ENCODE results near the gene FAM156A. TPM values are rescaled to one million over a fixed set of nuclear protein-coding genes. Genes with fewer than 3 reads are reported as not detected.

The FAM156A gene
- total RNA-seq, 4 donors from 2014 or later: 1.7 to 14.0 (median 4.9) TPM

DNA sequence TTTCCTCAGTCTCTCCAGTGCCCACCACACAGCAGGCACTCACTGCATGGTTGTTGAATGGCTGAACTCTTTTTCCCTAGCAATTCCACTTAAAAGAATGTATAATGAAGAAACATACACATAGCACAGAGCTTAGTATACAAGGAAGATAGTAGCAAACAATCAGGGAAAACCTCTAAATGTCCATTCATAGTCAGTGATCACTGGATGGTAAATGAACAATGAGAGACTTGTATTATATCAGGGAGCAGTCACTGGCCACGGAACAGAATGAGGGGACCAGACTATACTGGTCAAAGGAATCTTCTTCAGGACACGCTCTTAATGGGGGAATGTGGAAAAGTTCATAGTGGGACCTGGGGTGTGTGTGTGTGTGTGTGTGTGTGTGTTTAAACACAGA, 43.6 kb upstream of the FAM156A start:
- intact Hi-C loops (cut with DNase I; ENCODE audit: low total_unique reads): no loop called here
- Histone ChIP-seq H3K4me1 (no peaks in the 10 kb centered on the region), H3K36me3 (no peaks in the 10 kb centered on the region), H3K9me3 (no peaks in the 10 kb centered on the region), H3K4me3 (no peak overlapping the region), H3K27ac (no peak overlapping the region), H3K27me3 (peaks cover 0 to 4% (median 0%) of the 10 kb centered on the region in 3 donors)
- DNase-seq (no peak), ATAC-seq (no peak)
- in situ Hi-C loops (cut with MboI; ENCODE audit: low sequenced_read_pairs in 4 of 4): no loop called here
- TF ChIP-seq POLR2A (IDR thresholded peaks at IDR 0.05): no peak
- TF ChIP-seq, protein P1, sequence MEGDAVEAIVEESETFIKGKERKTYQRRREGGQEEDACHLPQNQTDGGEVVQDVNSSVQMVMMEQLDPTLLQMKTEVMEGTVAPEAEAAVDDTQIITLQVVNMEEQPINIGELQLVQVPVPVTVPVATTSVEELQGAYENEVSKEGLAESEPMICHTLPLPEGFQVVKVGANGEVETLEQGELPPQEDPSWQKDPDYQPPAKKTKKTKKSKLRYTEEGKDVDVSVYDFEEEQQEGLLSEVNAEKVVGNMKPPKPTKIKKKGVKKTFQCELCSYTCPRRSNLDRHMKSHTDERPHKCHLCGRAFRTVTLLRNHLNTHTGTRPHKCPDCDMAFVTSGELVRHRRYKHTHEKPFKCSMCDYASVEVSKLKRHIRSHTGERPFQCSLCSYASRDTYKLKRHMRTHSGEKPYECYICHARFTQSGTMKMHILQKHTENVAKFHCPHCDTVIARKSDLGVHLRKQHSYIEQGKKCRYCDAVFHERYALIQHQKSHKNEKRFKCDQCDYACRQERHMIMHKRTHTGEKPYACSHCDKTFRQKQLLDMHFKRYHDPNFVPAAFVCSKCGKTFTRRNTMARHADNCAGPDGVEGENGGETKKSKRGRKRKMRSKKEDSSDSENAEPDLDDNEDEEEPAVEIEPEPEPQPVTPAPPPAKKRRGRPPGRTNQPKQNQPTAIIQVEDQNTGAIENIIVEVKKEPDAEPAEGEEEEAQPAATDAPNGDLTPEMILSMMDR (IDR thresholded peaks at IDR 0.05 in 4 of 5, conservative IDR thresholded peaks at IDR 0.05 in 1 of 5): no peak

DNA sequence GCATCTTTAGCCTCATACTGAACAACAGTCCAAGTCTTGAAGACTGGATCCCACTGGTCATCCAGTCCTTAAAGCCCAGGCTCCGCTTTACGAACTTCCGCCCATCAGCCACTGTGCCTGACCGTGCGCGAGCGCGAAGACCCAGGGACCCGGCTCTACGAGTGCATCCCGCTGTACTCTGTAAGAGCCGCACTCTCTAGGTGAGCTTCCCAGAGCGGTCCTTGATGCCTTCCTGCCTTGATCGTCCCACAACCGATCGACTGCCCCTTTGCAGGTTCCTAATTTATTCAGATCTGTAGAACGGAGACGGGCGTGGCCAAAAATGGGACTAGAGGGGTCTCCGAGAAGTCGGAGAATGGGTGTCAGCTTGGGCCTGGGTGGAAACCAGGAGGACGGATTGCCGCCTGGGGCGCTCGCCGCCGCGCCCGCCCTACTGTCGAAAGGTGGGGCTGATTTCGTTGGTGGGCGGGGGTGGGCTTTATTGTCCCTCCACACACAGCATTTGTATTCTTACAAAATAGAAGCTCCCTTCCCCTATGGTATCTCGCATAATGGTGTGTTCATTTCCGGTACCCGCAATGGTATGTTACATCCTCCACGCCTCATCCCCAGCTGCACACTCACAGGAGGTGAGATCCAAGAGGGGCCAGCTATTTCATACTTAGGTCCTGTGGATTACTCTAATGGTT, 42.3 kb upstream of the FAM156A start:
- no peak overlapping the region for H3K4me3 ChIP-seq
- intact Hi-C loops (cut with DNase I; ENCODE audit: low total_unique reads) (no loop called here), in situ Hi-C loops (cut with MboI; ENCODE audit: low sequenced_read_pairs in 4 of 4) (no loop called here)
- peaks cover 0 to 4% (median 0%) of the 10 kb centered on the region in 3 donors for H3K27me3 ChIP-seq
- no peak overlapping the region for H3K27ac ChIP-seq
- H3K4me1 ChIP-seq: peaks cover 0 to 4% of the 10 kb centered on the region in 2 donors
- no peak for ATAC-seq
- no peak for DNase-seq
- TF ChIP-seq, protein P1 (IDR thresholded peaks at IDR 0.05 in 4 of 5, conservative IDR thresholded peaks at IDR 0.05 in 1 of 5): no peak
- no peak for TF ChIP-seq POLR2A (IDR thresholded peaks at IDR 0.05)
- no peaks in the 10 kb centered on the region for H3K36me3 ChIP-seq
- no peaks in the 10 kb centered on the region for H3K9me3 ChIP-seq

DNA sequence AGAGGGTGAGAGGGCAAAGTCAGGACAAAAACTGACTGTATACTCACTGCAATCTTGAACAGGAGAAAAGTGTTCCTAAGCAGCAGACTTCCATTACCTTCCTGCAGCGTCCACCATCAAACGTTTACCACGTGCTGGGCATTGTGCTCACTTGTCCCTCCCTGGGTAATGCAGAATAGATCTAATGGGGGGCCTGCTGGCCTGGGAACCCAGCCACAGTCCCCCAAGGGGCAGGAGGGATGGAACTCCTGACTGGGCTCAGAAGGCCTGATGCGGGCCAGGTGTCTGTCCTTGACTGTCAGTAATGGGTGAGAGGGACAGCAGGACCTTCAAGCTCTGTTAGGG, 37.6 kb upstream of the FAM156A start:
- in situ Hi-C loops (cut with MboI; ENCODE audit: low sequenced_read_pairs in 4 of 4) (loop anchor here in 1 of 4 donors (25.0 kb wide), 1 partner anchor 409 kb away; no protein-coding TSS in a partner anchor), intact Hi-C loops (cut with DNase I; ENCODE audit: low total_unique reads) (loop anchor here (2.0 kb wide), 1 partner anchor 421 kb away; no protein-coding TSS in a partner anchor)
- H3K27ac ChIP-seq: peak overlapping the region; percentile 78 to 94 (median 86)
- H3K4me1 ChIP-seq: peaks cover 10 to 14% of the 10 kb centered on the region in 2 donors
- no peak for ATAC-seq
- H3K9me3 ChIP-seq: no peaks in the 10 kb centered on the region
- no peak for DNase-seq
- H3K36me3 ChIP-seq: no peaks in the 10 kb centered on the region
- H3K4me3 ChIP-seq: peak overlapping the region; percentile 59 to 68 (median 66)
- TF ChIP-seq POLR2A (IDR thresholded peaks at IDR 0.05): no peak
- TF ChIP-seq, protein P1 (IDR thresholded peaks at IDR 0.05 in 4 of 5, conservative IDR thresholded peaks at IDR 0.05 in 1 of 5): peak in 1 of 5 experiments; percentile 7
- H3K27me3 ChIP-seq: peaks cover 0 to 4% (median 0%) of the 10 kb centered on the region in 3 donors

DNA sequence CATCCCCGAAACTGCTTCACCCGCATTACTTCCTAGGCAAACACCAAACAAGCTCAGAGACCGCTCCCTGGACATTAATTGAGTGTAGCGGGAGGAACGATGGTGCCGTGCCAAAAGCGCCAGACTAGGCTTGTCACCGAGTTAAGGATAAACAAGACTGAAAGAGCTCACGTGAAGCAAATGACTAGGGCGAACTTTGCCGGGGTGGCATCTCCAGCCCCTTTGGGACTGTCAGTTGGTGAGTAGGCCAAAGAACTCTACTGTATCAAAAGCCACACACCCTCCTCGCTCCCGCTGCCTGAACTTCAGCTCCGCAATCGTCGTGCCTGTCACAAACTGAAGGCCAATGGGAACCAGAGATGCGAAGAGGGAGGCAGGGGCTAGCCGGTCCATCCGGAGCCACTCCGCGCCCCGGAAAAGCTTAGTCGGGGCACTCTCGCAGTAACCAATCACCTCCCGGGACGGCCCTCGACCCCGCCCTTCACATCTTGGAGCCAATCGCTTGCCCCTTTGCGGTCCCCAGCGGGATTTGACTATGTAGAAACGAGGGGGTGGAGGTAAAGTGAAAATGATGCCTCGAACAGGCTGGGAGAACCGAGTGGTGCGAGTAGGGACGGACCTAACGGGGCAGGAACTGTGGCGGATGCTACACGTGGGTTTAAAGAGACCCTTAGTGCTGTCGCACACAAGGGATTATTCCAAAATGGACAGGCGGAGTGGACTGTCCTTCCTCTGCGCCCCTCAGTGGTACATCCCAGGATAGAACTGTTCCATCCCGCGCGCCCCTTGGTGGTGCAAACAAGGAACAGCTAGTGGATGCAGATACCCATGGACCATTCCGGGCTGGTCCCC, 37.0 kb upstream of the FAM156A start:
- peaks cover 10 to 14% of the 10 kb centered on the region in 2 donors for H3K4me1 ChIP-seq
- ATAC-seq (peak; percentile 97 to 99), DNase-seq (peak; percentile 90 to 93)
- peak overlapping the region; percentile 78 to 94 (median 86) for H3K27ac ChIP-seq
- in situ Hi-C loops (cut with MboI; ENCODE audit: low sequenced_read_pairs in 4 of 4): loop anchor here in 1 of 4 donors (25.0 kb wide), 1 partner anchor 408 kb away; no protein-coding TSS in a partner anchor
- peak in 1 of 2 donors; percentile 19 for TF ChIP-seq POLR2A (IDR thresholded peaks at IDR 0.05)
- TF ChIP-seq, protein P1 (IDR thresholded peaks at IDR 0.05 in 4 of 5, conservative IDR thresholded peaks at IDR 0.05 in 1 of 5): peak; percentile 69 to 80 (median 72)
- intact Hi-C loops (cut with DNase I; ENCODE audit: low total_unique reads): loop anchor here (2.0 kb wide), 1 partner anchor 421 kb away; no protein-coding TSS in a partner anchor
- H3K36me3 ChIP-seq: no peaks in the 10 kb centered on the region
- H3K9me3 ChIP-seq: no peaks in the 10 kb centered on the region
- peak overlapping the region; percentile 59 to 68 (median 66) for H3K4me3 ChIP-seq
- no peaks in the 10 kb centered on the region for H3K27me3 ChIP-seq

Measured in gastrocnemius medialis (tissue), 4 donors.